GM18505 (cell line): ENCODE results near the gene ELAC2.
"Not testable (repeated sequence)": the region's sequence is repeated elsewhere in the genome, so short reads cannot be mapped to it uniquely, and the experiment has no call there.

ENCODE experiments used
- ATAC-seq: cut with Tn5 transposase; IDR thresholded peaks from one replicate; pipeline ENCODE4 v1.9.1; 2021; ENCODE audit not compliant: unreplicated experiment
- POLR2A ChIP-seq: IDR thresholded peaks from 4 replicates; pipeline ENCODE4 v1.6.1; 2011; ENCODE audit warnings: borderline replicate concordance; ENCODE audit not compliant: insufficient read depth, insufficient read length; ENCODE audit errors: extremely low read depth

The ELAC2 gene

GRCh38 chr17:12985431-12986293 is 32.2 kb downstream of the ELAC2 start:
- no peak for ATAC-seq
- no peak for TF ChIP-seq POLR2A

- TF ChIP-seq POLR2A, result no peak
- ATAC-seq, result no peak
Observed at GRCh38 chr17:12983991-12984884, 33.6 kb downstream of the ELAC2 start.

- no peak for TF ChIP-seq POLR2A
- no peak for ATAC-seq
Observed at GRCh38 chr17:12982224-12982623, 35.6 kb downstream of the ELAC2 start.

GRCh38 chr17:12979826-12980500 is 37.9 kb downstream of the ELAC2 start:
- no peak for ATAC-seq
- no peak for TF ChIP-seq POLR2A

GRCh38 chr17:12979246-12979645 is 38.6 kb downstream of the ELAC2 start:
- no peak for TF ChIP-seq POLR2A
- ATAC-seq, result no peak

- ATAC-seq, result not testable (repeated sequence)
Observed at GRCh38 chr17:12978787-12979186, 39.0 kb downstream of the ELAC2 start.

DNA sequence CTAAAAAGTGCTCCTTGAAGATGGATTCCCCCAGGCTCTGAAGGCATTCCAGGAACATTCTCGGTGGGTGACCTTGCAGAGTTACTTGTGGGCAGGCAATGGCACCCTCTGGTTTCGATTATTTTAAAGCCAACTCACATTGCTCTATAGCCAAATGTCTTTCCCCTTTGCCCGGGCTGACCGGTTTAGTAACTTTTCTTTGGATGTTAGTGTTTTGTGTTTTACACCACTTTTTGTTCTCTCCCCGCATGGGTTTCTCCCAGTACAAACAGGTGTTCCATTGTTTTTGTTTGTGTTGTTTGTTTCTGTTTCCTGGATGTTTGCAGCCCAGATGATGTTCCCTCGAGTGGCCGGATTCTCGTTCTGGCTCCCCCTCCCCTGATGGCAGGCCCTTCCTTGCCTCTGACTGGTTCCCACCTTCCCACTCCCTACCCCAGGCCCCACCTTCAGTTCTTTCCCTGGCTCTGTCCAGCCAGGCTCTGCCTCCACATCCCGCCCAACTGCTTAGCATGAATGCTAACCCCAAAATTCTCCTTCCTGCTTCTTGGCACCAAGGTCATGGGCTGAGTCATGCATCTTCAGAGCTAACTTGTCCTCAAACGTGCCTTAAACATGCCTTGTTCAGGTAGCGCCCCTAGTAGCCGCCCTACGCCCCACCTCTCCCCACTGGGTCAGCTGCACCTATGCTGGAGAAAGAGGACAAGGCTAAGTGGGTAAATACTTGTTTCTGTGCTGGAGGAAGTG is 40.6 kb downstream of the ELAC2 start:
- ATAC-seq, result no peak
- TF ChIP-seq POLR2A, result no peak

DNA sequence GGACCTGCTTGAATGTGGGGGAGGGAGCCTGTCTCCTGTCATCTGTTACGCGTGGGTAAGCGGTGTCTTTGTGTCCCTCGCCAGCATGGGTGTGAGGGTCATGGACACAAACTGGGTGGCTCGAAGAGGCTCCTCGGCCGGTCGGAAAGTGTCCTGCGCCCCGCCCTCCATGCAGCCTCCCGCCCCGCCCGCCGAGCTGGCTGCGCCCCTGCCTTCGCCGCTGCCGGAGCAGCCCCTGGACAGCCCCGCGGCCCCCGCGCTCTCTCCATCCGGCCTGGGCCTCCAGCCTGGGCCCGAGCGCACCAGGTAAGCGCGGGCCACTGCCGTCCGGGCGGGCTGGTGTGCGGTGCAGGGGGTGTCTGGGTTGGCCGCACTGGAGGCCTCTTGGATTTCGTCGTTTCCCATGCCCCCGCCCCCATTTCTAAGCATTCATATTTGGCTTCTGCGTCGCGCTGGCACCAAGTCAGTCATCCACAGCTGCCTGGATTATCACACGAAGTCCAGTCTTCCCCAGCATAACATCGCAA is 43.8 kb downstream of the ELAC2 start:
- no peak for TF ChIP-seq POLR2A
- ATAC-seq, result no peak

GRCh38 chr17:12973496-12974004 is 44.3 kb downstream of the ELAC2 start:
- ATAC-seq, result no peak
- no peak for TF ChIP-seq POLR2A

GRCh38 chr17:12967962-12968361 is 49.9 kb downstream of the ELAC2 start:
- TF ChIP-seq POLR2A, result no peak
- ATAC-seq, result no peak

- TF ChIP-seq POLR2A, result no peak
- ATAC-seq, result no peak
Observed at GRCh38 chr17:12966413-12966812, 51.4 kb downstream of the ELAC2 start.

DNA sequence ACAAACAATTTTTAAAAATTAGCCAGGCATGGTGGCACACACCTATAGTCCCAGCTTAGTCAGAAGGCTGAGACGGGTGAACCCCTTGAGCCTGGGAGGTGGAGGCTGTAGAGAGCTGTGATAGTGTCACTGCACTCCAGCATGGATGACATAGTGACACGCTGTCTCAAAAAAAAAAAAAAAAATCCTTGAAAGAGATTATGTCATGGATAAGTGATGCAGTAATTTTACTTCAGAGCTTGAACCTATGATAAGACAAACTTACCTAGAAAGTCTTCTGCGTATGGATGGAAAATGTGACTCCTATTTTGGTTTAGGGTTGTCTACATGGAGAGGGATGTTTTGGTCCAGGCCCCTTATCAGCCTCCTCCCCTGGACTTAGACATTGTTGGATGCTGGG is 51.8 kb downstream of the ELAC2 start:
- no peak for ATAC-seq
- TF ChIP-seq POLR2A, result no peak
